ENCODE data around the gene STXBP6. TPM values are rescaled to one million over a fixed set of nuclear protein-coding genes. Genes with fewer than 3 reads are reported as not detected.

The STXBP6 gene
- total RNA-seq, 1 donor from 2014 or later = not detected

GRCh38 chr14:24851837-24852236, 198.1 kb downstream of the STXBP6 start:
- no peaks in the 10 kb centered on the region for H3K36me3 Mint-ChIP-seq (ENCODE audit: low read depth)
- H3K4me1 Mint-ChIP-seq = no peaks in the 10 kb centered on the region
- no peaks in the 10 kb centered on the region for H3K9me3 Mint-ChIP-seq
- intact Hi-C loops (cut with micrococcal nuclease) = no loop called here
- peaks cover 17% of the 10 kb centered on the region for H3K27me3 Mint-ChIP-seq
- DNase-seq = no peak
- no peak overlapping the region for H3K27ac Mint-ChIP-seq
- H3K4me3 Mint-ChIP-seq = no peak overlapping the region

DNA sequence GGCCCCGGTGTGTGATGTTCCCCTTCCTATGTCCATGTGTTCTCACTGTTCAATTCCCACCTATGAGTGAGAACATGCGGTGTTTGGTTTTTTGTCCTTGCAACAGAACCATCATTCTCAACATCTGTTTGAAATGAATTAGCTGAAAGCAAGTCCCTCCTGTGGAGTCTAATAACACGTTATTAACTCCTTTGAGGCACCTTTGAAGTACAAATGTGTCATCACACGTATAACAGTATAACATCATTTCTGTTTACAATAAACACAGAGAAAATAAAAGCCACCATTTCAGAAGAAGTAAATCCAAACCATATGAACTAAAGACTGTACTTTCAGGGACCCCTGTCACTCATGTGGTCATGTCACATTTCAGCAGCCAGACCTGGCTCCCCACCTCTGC, 198.5 kb downstream of the STXBP6 start:
- H3K36me3 Mint-ChIP-seq (ENCODE audit: low read depth) = no peaks in the 10 kb centered on the region
- H3K27me3 Mint-ChIP-seq = peaks cover 17% of the 10 kb centered on the region
- no peaks in the 10 kb centered on the region for H3K9me3 Mint-ChIP-seq
- no peak overlapping the region for H3K27ac Mint-ChIP-seq
- no peak overlapping the region for H3K4me3 Mint-ChIP-seq
- DNase-seq = no peak
- intact Hi-C loops (cut with micrococcal nuclease) = no loop called here
- no peaks in the 10 kb centered on the region for H3K4me1 Mint-ChIP-seq

- H3K27me3 Mint-ChIP-seq = peaks cover 15% of the 10 kb centered on the region
- no peak for DNase-seq
- H3K9me3 Mint-ChIP-seq = no peaks in the 10 kb centered on the region
- H3K27ac Mint-ChIP-seq = no peak overlapping the region
- intact Hi-C loops (cut with micrococcal nuclease) = no loop called here
- H3K4me1 Mint-ChIP-seq = no peaks in the 10 kb centered on the region
- H3K36me3 Mint-ChIP-seq (ENCODE audit: low read depth) = no peaks in the 10 kb centered on the region
- no peak overlapping the region for H3K4me3 Mint-ChIP-seq
Measured at GRCh38 chr14:24850072-24850471, 199.9 kb downstream of the STXBP6 start.

DNA sequence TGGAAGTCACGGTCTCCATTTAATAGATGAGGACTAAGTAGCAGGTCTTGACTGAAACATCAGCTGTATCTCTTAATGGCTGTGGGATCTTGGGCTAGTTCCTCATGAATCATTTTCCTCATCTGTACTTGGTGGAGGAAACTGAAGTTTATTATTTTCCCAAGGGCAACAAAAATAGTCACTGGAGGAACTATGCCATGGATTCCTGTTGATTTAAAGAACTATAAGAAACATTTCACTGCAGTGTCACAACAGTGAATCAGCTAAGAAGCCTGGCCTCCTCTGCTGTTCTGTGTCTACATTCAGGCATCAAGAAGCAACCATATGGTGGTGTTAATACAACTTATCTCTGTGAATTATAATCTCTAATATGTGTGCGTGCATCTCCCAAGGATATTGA, 200.5 kb downstream of the STXBP6 start:
- Mint-ChIP-seq H3K27ac (no peak overlapping the region), H3K9me3 (no peaks in the 10 kb centered on the region), H3K4me1 (no peaks in the 10 kb centered on the region), H3K36me3 (ENCODE audit: low read depth) (no peaks in the 10 kb centered on the region), H3K27me3 (peaks cover 13% of the 10 kb centered on the region), H3K4me3 (no peak overlapping the region)
- DNase-seq = no peak
- intact Hi-C loops (cut with micrococcal nuclease) = no loop called here

GRCh38 chr14:24848102-24848790, 201.7 kb downstream of the STXBP6 start:
- Mint-ChIP-seq H3K27me3 (peaks cover 11% of the 10 kb centered on the region), H3K4me1 (no peaks in the 10 kb centered on the region), H3K4me3 (no peak overlapping the region), H3K36me3 (ENCODE audit: low read depth) (no peaks in the 10 kb centered on the region), H3K9me3 (no peaks in the 10 kb centered on the region), H3K27ac (no peak overlapping the region)
- intact Hi-C loops (cut with micrococcal nuclease) = no loop called here
- DNase-seq = no peak

- H3K27ac Mint-ChIP-seq = no peak overlapping the region
- no peaks in the 10 kb centered on the region for H3K4me1 Mint-ChIP-seq
- H3K9me3 Mint-ChIP-seq = no peaks in the 10 kb centered on the region
- H3K36me3 Mint-ChIP-seq (ENCODE audit: low read depth) = no peaks in the 10 kb centered on the region
- intact Hi-C loops (cut with micrococcal nuclease) = no loop called here
- H3K27me3 Mint-ChIP-seq = peaks cover 11% of the 10 kb centered on the region
- H3K4me3 Mint-ChIP-seq = no peak overlapping the region
- DNase-seq = no peak
Measured at GRCh38 chr14:24847568-24848095, 202.3 kb downstream of the STXBP6 start.

GRCh38 chr14:24846261-24846660, 203.7 kb downstream of the STXBP6 start:
- no peaks in the 10 kb centered on the region for H3K36me3 Mint-ChIP-seq (ENCODE audit: low read depth)
- H3K27me3 Mint-ChIP-seq = peaks cover 16% of the 10 kb centered on the region
- intact Hi-C loops (cut with micrococcal nuclease) = no loop called here
- DNase-seq = no peak
- no peaks in the 10 kb centered on the region for H3K9me3 Mint-ChIP-seq
- H3K27ac Mint-ChIP-seq = no peak overlapping the region
- H3K4me1 Mint-ChIP-seq = no peaks in the 10 kb centered on the region
- H3K4me3 Mint-ChIP-seq = no peak overlapping the region

- Mint-ChIP-seq H3K36me3 (ENCODE audit: low read depth) (no peaks in the 10 kb centered on the region), H3K4me1 (no peaks in the 10 kb centered on the region), H3K4me3 (no peak overlapping the region), H3K27ac (no peak overlapping the region), H3K9me3 (no peaks in the 10 kb centered on the region), H3K27me3 (peaks cover 16% of the 10 kb centered on the region)
- DNase-seq = no peak
- intact Hi-C loops (cut with micrococcal nuclease) = no loop called here
Measured at GRCh38 chr14:24845851-24846250, 204.1 kb downstream of the STXBP6 start.

GRCh38 chr14:24844011-24844410, 205.9 kb downstream of the STXBP6 start:
- Mint-ChIP-seq H3K36me3 (ENCODE audit: low read depth) (no peaks in the 10 kb centered on the region), H3K27ac (no peak overlapping the region), H3K9me3 (no peaks in the 10 kb centered on the region), H3K27me3 (peaks cover 17% of the 10 kb centered on the region), H3K4me3 (no peak overlapping the region), H3K4me1 (no peaks in the 10 kb centered on the region)
- no peak for DNase-seq
- intact Hi-C loops (cut with micrococcal nuclease) = no loop called here

- H3K27me3 Mint-ChIP-seq = peaks cover 17% of the 10 kb centered on the region
- H3K36me3 Mint-ChIP-seq (ENCODE audit: low read depth) = no peaks in the 10 kb centered on the region
- no peak overlapping the region for H3K27ac Mint-ChIP-seq
- DNase-seq = no peak
- no peak overlapping the region for H3K4me3 Mint-ChIP-seq
- H3K9me3 Mint-ChIP-seq = no peaks in the 10 kb centered on the region
- H3K4me1 Mint-ChIP-seq = no peaks in the 10 kb centered on the region
- intact Hi-C loops (cut with micrococcal nuclease) = no loop called here
Measured at GRCh38 chr14:24843494-24843893, 206.5 kb downstream of the STXBP6 start.

- intact Hi-C loops (cut with micrococcal nuclease) = no loop called here
Measured at GRCh38 chr14:24840204-24840893, 209.6 kb downstream of the STXBP6 start.

GRCh38 chr14:24839617-24840203, 210.2 kb downstream of the STXBP6 start:
- no peaks in the 10 kb centered on the region for H3K4me1 Mint-ChIP-seq
- no peak for DNase-seq
- H3K4me3 Mint-ChIP-seq = no peak overlapping the region
- no peak overlapping the region for H3K27ac Mint-ChIP-seq
- no peaks in the 10 kb centered on the region for H3K9me3 Mint-ChIP-seq
- intact Hi-C loops (cut with micrococcal nuclease) = no loop called here
- no peaks in the 10 kb centered on the region for H3K36me3 Mint-ChIP-seq (ENCODE audit: low read depth)
- H3K27me3 Mint-ChIP-seq = peaks cover 9% of the 10 kb centered on the region

More at GRCh38 chr14:24840204-24840893, 209.6 kb downstream of the STXBP6 start:
- Mint-ChIP-seq H3K4me1 (no peaks in the 10 kb centered on the region), H3K27ac (no peak overlapping the region), H3K27me3 (peaks cover 9% of the 10 kb centered on the region), H3K9me3 (no peaks in the 10 kb centered on the region), H3K4me3 (no peak overlapping the region), H3K36me3 (ENCODE audit: low read depth) (no peaks in the 10 kb centered on the region)
- DNase-seq = no peak

- intact Hi-C loops (cut with micrococcal nuclease) = no loop called here
- no peak overlapping the region for H3K4me3 Mint-ChIP-seq
- H3K4me1 Mint-ChIP-seq = no peaks in the 10 kb centered on the region
- no peak for DNase-seq
- H3K27me3 Mint-ChIP-seq = peaks cover 13% of the 10 kb centered on the region
- no peak overlapping the region for H3K27ac Mint-ChIP-seq
- no peaks in the 10 kb centered on the region for H3K36me3 Mint-ChIP-seq (ENCODE audit: low read depth)
- no peaks in the 10 kb centered on the region for H3K9me3 Mint-ChIP-seq
Measured at GRCh38 chr14:24838945-24839616, 210.9 kb downstream of the STXBP6 start.

Measured in activated CD4-positive, alpha-beta T cell treated with anti-CD3 and anti-CD28 coated beads, Interleukin-2, amount 10 ng/mL, durations not matched to agents 24 days and 14 days (primary cell).